ENCODE measurements around the gene TTC23.
"Not testable (repeated sequence)": the region's sequence is repeated elsewhere in the genome, so short reads cannot be mapped to it uniquely, and the experiment has no call there.

Gene TTC23

DNA sequence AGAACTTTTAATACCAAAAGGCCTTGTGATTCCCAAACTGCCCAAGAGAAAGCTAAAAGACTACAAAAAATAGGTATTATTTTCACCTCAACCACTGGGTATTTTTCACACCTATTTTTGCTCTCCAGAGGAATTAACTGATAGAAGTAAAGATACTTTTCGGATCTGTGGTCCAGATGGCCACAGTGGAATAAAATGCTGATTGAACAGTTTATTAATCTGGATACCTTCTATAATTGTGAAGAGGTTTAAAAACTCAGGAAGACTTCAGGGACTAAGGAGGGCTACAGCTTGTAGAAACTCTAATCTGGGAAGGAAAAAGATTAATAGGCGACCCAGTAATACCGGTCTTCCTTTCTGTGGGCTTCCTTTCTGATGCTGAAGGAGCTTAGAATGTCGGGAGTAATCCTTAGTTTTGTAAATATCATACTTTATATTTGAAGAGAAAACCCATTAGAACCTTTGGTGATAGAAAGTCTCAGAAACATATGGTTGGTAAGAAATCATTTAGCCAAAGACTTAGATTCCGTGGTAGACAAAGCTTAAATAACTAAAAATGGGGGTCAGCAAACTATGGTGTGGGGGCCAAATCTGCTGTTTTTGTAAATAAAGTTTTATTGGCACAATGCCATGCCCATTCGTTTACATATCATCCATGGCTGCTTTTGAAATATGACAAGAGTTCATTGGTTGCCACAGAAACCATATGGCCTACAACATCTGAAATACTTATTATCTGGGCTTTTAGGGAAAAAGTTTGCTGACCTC, 47.8 kb downstream of the TTC23 start:
- DNase-seq (ENCODE audit: low spot score) = no peak

DNA sequence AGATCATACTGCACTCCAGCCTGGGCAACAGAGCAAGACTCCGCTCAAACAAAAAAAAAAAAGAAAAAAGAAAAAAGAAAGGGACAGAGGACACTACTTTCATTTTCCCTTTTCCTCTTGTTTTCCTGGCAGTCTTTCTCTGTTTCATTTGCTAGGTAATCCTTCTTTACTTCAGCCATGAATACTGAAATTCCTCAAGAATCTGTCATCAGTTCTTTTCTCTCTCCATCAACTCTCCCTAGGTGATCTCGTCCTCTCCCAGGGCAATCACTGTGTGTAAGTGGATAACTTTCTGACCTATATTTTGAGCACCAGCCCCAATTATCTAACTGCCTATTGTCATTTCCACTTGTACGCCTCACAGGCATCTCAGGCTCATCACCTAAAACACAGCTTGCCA, 51.5 kb downstream of the TTC23 start:
- no peak for TF ChIP-seq CTCF (IDR thresholded peaks at IDR 0.05; ENCODE audit: extremely low read depth, missing control alignments)
- DNase-seq (ENCODE audit: low spot score) = no peak

More for the DNA sequence above, 47.8 kb downstream of the TTC23 start:
- TF ChIP-seq CTCF (IDR thresholded peaks at IDR 0.05; ENCODE audit: extremely low read depth, missing control alignments) = no peak

DNA sequence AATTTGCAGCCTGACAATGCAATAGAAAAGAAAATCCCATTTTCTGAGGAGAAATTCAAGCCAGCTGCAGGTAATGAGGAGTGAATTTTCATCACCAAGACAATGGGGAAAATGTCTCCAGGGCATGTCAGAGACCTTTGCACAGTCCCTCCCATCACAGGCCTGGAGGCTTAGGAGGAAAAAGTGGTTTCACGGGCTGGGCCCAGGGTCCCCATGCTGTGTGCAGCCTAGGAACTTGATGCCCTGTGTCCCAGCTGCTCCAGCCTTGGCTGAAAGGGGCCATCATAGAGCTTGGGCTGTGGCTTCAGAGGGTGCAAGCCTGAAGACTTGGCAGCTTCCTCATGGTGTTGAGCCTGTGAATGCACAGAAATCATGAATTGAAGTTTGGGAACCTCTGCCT, 57.2 kb downstream of the TTC23 start:
- not testable (repeated sequence) for DNase-seq (ENCODE audit: low spot score)

DNA sequence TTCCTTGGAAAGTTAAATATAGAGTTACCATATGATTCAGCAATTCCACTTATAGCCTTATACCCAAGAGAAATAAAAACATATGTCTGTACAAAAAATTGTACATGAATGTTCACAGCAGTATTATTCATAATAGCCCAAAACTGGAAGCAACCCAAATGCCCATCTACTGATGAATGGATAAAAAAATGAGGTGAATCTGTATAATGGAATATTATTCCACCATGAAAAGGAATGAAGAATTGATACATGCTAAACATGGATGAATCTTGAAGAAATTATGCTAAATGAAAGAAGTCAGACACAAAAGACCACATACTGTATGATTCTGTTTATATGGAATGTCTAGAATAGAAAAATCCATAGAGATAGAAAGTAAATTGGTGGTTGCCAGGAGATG, 61.4 kb downstream of the TTC23 start:
- no peak for DNase-seq (ENCODE audit: low spot score)
- no peak for TF ChIP-seq CTCF (IDR thresholded peaks at IDR 0.05; ENCODE audit: extremely low read depth, missing control alignments)

GRCh38 chr15:99185414-99186130, 63.8 kb downstream of the TTC23 start:
- no peak for DNase-seq (ENCODE audit: low spot score)
- TF ChIP-seq CTCF (IDR thresholded peaks at IDR 0.05; ENCODE audit: extremely low read depth, missing control alignments) = no peak

GRCh38 chr15:99182791-99183190, 66.6 kb downstream of the TTC23 start:
- no peak for TF ChIP-seq CTCF (IDR thresholded peaks at IDR 0.05; ENCODE audit: extremely low read depth, missing control alignments)
- no peak for DNase-seq (ENCODE audit: low spot score)

GRCh38 chr15:99181545-99181971, 67.8 kb downstream of the TTC23 start:
- no peak for TF ChIP-seq CTCF (IDR thresholded peaks at IDR 0.05; ENCODE audit: extremely low read depth, missing control alignments)
- DNase-seq (ENCODE audit: low spot score) = no peak

All from GM20000 (cell line).